SK-N-MC (cell line): ENCODE results near the gene CCDC57.

ENCODE experiments used
- DNase-seq: peaks from one replicate; pipeline ENCODE4 v3.0.0-alpha.2; 2011; ENCODE audit warnings: low read depth, low spot score
- H3K27ac ChIP-seq: fragments of 200-600 bp; sonication (generic); 2 replicates; pipeline ENCODE4 v1.5.1; 2016; ENCODE audit warnings: mixed run types
- H3K36me3 ChIP-seq: fragments of 200-600 bp; sonication (generic); 2 replicates; pipeline ENCODE4 v1.6.1; 2017; ENCODE audit warnings: antibody characterized with exemption, low read length, mixed read lengths; ENCODE audit not compliant: insufficient read depth
- H3K4me3 ChIP-seq: fragments of 200-600 bp; sonication (generic); 2 replicates; pipeline ENCODE4 v1.5.1; 2016
- H3K9ac ChIP-seq: fragments of 200-600 bp; sonication (generic); 2 replicates; pipeline ENCODE4 v1.8.0; 2017; ENCODE audit warnings: mixed run types, mixed read lengths; ENCODE audit not compliant: insufficient read length
- H3K9me3 ChIP-seq: fragments of 200-600 bp; sonication (generic); 2 replicates; pipeline ENCODE4 v1.6.1; 2017; ENCODE audit warnings: low read depth, mild to moderate bottlenecking, antibody characterized with exemption, low read length, moderate library complexity, mixed read lengths
- EZH2 ChIP-seq: fragments of 200-600 bp; sonication (generic); IDR thresholded peaks from one replicate; pipeline ENCODE4 v1.6.1; 2017; ENCODE audit warnings: antibody characterized with exemption
- FOXP2 ChIP-seq: optimal IDR thresholded peaks from 2 replicates; pipeline ENCODE3; 2011; ENCODE audit warnings: mild to moderate bottlenecking, moderate library complexity; ENCODE audit not compliant: insufficient read depth; ENCODE audit errors: extremely low read length, control extremely low read depth
- POLR2AphosphoS5 ChIP-seq: IDR thresholded peaks from 2 replicates; pipeline ENCODE4 v1.6.1; 2012; ENCODE audit warnings: mild to moderate bottlenecking, low read depth, low read length, borderline replicate concordance

The CCDC57 gene

GRCh38 chr17:82117139-82118090 lies 95.2 kb downstream of the CCDC57 start:
- no peak overlapping the region for H3K27ac ChIP-seq
- TF ChIP-seq EZH2 (no peak), FOXP2 (no peak), POLR2AphosphoS5 (no peak)
- H3K4me3 ChIP-seq: no peak overlapping the region
- H3K36me3 ChIP-seq: no peaks in the 10 kb centered on the region; the same call in 1 of the 2 replicates
- no peak for DNase-seq
- H3K9ac ChIP-seq: no peak overlapping the region
- no peaks in the 10 kb centered on the region for H3K9me3 ChIP-seq

- DNase-seq: no peak
- Histone ChIP-seq H3K9me3 (no peaks in the 10 kb centered on the region), H3K36me3 (no peaks in the 10 kb centered on the region; the same call in 1 of the 2 replicates), H3K27ac (no peak overlapping the region), H3K4me3 (no peak overlapping the region), H3K9ac (no peak overlapping the region)
- TF ChIP-seq POLR2AphosphoS5 (no peak), FOXP2 (no peak), EZH2 (no peak)
Observed at GRCh38 chr17:82116246-82116645, 96.4 kb downstream of the CCDC57 start.

GRCh38 chr17:82114872-82115271 lies 97.8 kb downstream of the CCDC57 start:
- no peak overlapping the region for H3K27ac ChIP-seq
- no peaks in the 10 kb centered on the region for H3K9me3 ChIP-seq
- TF ChIP-seq EZH2: no peak
- no peak for TF ChIP-seq FOXP2
- no peak for TF ChIP-seq POLR2AphosphoS5
- no peaks in the 10 kb centered on the region; the same call in 1 of the 2 replicates for H3K36me3 ChIP-seq
- DNase-seq: no peak
- H3K4me3 ChIP-seq: no peak overlapping the region
- no peak overlapping the region for H3K9ac ChIP-seq

- TF ChIP-seq FOXP2 (no peak), POLR2AphosphoS5 (no peak), EZH2 (no peak)
- H3K9ac ChIP-seq: no peak overlapping the region
- H3K27ac ChIP-seq: no peak overlapping the region
- no peak for DNase-seq
- H3K36me3 ChIP-seq: no peaks in the 10 kb centered on the region; the same call in 1 of the 2 replicates
- H3K9me3 ChIP-seq: no peaks in the 10 kb centered on the region
- no peak overlapping the region for H3K4me3 ChIP-seq
Observed at GRCh38 chr17:82114447-82114846, 98.2 kb downstream of the CCDC57 start.

- no peak overlapping the region for H3K9ac ChIP-seq
- no peak for TF ChIP-seq FOXP2
- no peak for TF ChIP-seq POLR2AphosphoS5
- TF ChIP-seq EZH2: no peak
- no peaks in the 10 kb centered on the region for H3K9me3 ChIP-seq
- no peak overlapping the region for H3K4me3 ChIP-seq
- H3K27ac ChIP-seq: no peak overlapping the region
- no peaks in the 10 kb centered on the region; the same call in 1 of the 2 replicates for H3K36me3 ChIP-seq
- no peak for DNase-seq
Observed at GRCh38 chr17:82113941-82114340, 98.7 kb downstream of the CCDC57 start.

GRCh38 chr17:82113422-82113821 lies 99.2 kb downstream of the CCDC57 start:
- no peak overlapping the region for H3K27ac ChIP-seq
- H3K4me3 ChIP-seq: no peak overlapping the region
- no peak overlapping the region for H3K9ac ChIP-seq

GRCh38 chr17:82112914-82113311 lies 99.7 kb downstream of the CCDC57 start:
- H3K36me3 ChIP-seq: no peaks in the 10 kb centered on the region; the same call in 1 of the 2 replicates
- H3K9ac ChIP-seq: no peak overlapping the region
- TF ChIP-seq EZH2 (no peak), POLR2AphosphoS5 (no peak), FOXP2 (no peak)
- H3K9me3 ChIP-seq: no peaks in the 10 kb centered on the region
- no peak for DNase-seq
- H3K4me3 ChIP-seq: no peak overlapping the region
- no peak overlapping the region for H3K27ac ChIP-seq

More at GRCh38 chr17:82113422-82113821, 99.2 kb downstream of the CCDC57 start:
- no peak for DNase-seq
- no peaks in the 10 kb centered on the region; the same call in 1 of the 2 replicates for H3K36me3 ChIP-seq
- no peak for TF ChIP-seq POLR2AphosphoS5
- TF ChIP-seq EZH2: no peak
- TF ChIP-seq FOXP2: no peak
- no peaks in the 10 kb centered on the region for H3K9me3 ChIP-seq

GRCh38 chr17:82112181-82112913 lies 100.3 kb downstream of the CCDC57 start:
- no peaks in the 10 kb centered on the region for H3K9me3 ChIP-seq
- H3K36me3 ChIP-seq: no peaks in the 10 kb centered on the region; the same call in 1 of the 2 replicates
- DNase-seq: no peak
- no peak overlapping the region for H3K4me3 ChIP-seq
- H3K27ac ChIP-seq: no peak overlapping the region
- no peak for TF ChIP-seq POLR2AphosphoS5
- TF ChIP-seq EZH2: no peak
- no peak for TF ChIP-seq FOXP2
- H3K9ac ChIP-seq: no peak overlapping the region
